H1 (cell line): Measurements from ENCODE around the gene MRPL47. TPM values are rescaled to one million over a fixed set of nuclear protein-coding genes. Genes with fewer than 3 reads are reported as not detected.

Source experiments
- CHD7 ChIP-seq: fragments of 300-600 bp; sonication (generic); IDR thresholded peaks from 2 replicates; pipeline ENCODE4 v1.7.1; 2012; ENCODE audit warnings: low read length, moderate library complexity, mild to moderate bottlenecking, inconsistent platforms; ENCODE audit not compliant: insufficient replicate concordance
- CTBP2 ChIP-seq: IDR thresholded peaks from 2 replicates; pipeline ENCODE4 v1.7.0; 2011; ENCODE audit warnings: borderline replicate concordance, mild to moderate bottlenecking, moderate library complexity, mixed read lengths, low read length; ENCODE audit not compliant: insufficient read depth, insufficient read length
- GABPA ChIP-seq: IDR thresholded peaks from 2 replicates; pipeline ENCODE4 v1.6.1; 2011; ENCODE audit warnings: mild to moderate bottlenecking, low read length, moderate library complexity, borderline replicate concordance; ENCODE audit not compliant: insufficient read depth
- MAFK ChIP-seq: IDR thresholded peaks from 2 replicates; pipeline ENCODE4 v1.6.1; 2012; ENCODE audit warnings: low read depth, mild to moderate bottlenecking, improper control_type of control experiment, low read length
- PHF8 ChIP-seq: fragments of 200-600 bp; sonication (generic); conservative IDR thresholded peaks from 2 replicates; pipeline ENCODE4 v1.7.1; 2012; ENCODE audit warnings: low read depth, mild to moderate bottlenecking, inconsistent platforms, low read length, moderate library complexity
- RFX5 ChIP-seq: IDR thresholded peaks from 2 replicates; pipeline ENCODE4 v1.6.1; 2011; ENCODE audit warnings: low read depth, low read length, improper control_type of control experiment, borderline replicate concordance
- RXRA ChIP-seq: IDR thresholded peaks from 2 replicates; pipeline ENCODE4 v1.6.1; 2011; ENCODE audit warnings: low read depth, mild to moderate bottlenecking, low read length, moderate library complexity; ENCODE audit not compliant: insufficient read depth
- SP4 ChIP-seq: IDR thresholded peaks from 2 replicates; pipeline ENCODE4 v1.6.1; 2012; ENCODE audit warnings: low read length, inconsistent platforms
- TBP ChIP-seq: IDR thresholded peaks from 2 replicates; pipeline ENCODE4 v1.6.1; 2011; ENCODE audit warnings: low read depth, low read length, improper control_type of control experiment
- TEAD4 ChIP-seq: IDR thresholded peaks from 2 replicates; pipeline ENCODE4 v1.6.1; 2012; ENCODE audit warnings: low read depth, low read length, inconsistent platforms, mixed read lengths
- polyA plus RNA-seq, 7 experiments: library from polyadenylated mRNA; depleted of rRNA in 3 of 7; stranded (reverse) in 5 of 7; unstranded in 2 of 7; fragments of >200 nt in 5 of 7; fragments of 200-250 nt in 2 of 7; gene quantifications; 1 replicate in 5 of 7; 2 replicates in 1 of 7; 4 replicates in 1 of 7; pipeline versions ENCODE4 v1.2.1 to v1.2.3, GENCODE V29; 2011 to 2013; ENCODE audit warnings: missing spikeins in 2 of 7, mixed read lengths in 2 of 7
- total RNA-seq: library from RNA; stranded (reverse); fragmentation: NEBNext Ultra II Directional; extraction: Animal tissue kit (Norgen Biotek cat#: 25700); gene quantifications from 2 replicates; pipeline ENCODE4 v1.2.1, GENCODE V29; 2021

Gene MRPL47
- total and polyA plus RNA-seq, 2 of the 8 experiments (the other 6 are each of a cell fraction or from before 2014, with no cell fraction given) = 26.1 to 76.6 TPM

GRCh38 chr3:179591313-179591712 lies 13.1 kb downstream of the MRPL47 start (continued):
- TF ChIP-seq CHD7 = no peak
- no peak for TF ChIP-seq RXRA
- TF ChIP-seq GABPA = no peak
- TF ChIP-seq CTBP2 = no peak
- no peak for TF ChIP-seq MAFK
- no peak for TF ChIP-seq PHF8
- no peak for TF ChIP-seq TEAD4
- TF ChIP-seq RFX5 = no peak
- no peak for TF ChIP-seq SP4
- TF ChIP-seq TBP = no peak
- TF ChIP-seq, all 59 proteins: peak for 0
